Right lobe of liver (tissue), 4 donors: ENCODE results near the gene TNFSF13.
A peak's percentile ranks its signal among the peaks of the same experiment; 100 is the strongest.

Source experiments
- POLR2A ChIP-seq: fragments of 450-650 bp; IDR thresholded peaks from one replicate; pipeline ENCODE4 v1.6.1; 2017; ENCODE audit warnings: antibody characterized with exemption, mild to moderate bottlenecking
- TF ChIP-seq, protein P1 (sequence below), 4 donors: fragments of 200-600 bp in 3 of 4; fragments of 450-650 bp in 1 of 4; IDR thresholded peaks; one replicate each; pipeline versions ENCODE4 v1.5.1 to v1.8.0; 2016 to 2022; ENCODE audit warnings: antibody characterized with exemption in 4 of 4, mild to moderate bottlenecking in 2 of 4
- donor health status: DM: no; HTN: no; CAD: no.
- donor health status: DM: no; HTN: no; CAD: no.
- donor health status: DM: no; HTN: yes; CAD: no.

- TF ChIP-seq, protein P1, sequence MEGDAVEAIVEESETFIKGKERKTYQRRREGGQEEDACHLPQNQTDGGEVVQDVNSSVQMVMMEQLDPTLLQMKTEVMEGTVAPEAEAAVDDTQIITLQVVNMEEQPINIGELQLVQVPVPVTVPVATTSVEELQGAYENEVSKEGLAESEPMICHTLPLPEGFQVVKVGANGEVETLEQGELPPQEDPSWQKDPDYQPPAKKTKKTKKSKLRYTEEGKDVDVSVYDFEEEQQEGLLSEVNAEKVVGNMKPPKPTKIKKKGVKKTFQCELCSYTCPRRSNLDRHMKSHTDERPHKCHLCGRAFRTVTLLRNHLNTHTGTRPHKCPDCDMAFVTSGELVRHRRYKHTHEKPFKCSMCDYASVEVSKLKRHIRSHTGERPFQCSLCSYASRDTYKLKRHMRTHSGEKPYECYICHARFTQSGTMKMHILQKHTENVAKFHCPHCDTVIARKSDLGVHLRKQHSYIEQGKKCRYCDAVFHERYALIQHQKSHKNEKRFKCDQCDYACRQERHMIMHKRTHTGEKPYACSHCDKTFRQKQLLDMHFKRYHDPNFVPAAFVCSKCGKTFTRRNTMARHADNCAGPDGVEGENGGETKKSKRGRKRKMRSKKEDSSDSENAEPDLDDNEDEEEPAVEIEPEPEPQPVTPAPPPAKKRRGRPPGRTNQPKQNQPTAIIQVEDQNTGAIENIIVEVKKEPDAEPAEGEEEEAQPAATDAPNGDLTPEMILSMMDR (IDR thresholded peaks at IDR 0.05), result peak in 3 of 4 donors; percentile 21 to 32 (median 23)
- TF ChIP-seq POLR2A, result no peak
These were observed 28.3 kb downstream of the TNFSF13 start for GRCh38 chr17:7586673-7587419.
